Suprapubic skin (tissue), 4 donors: ENCODE measurements around the gene C7.

ENCODE experiments used
- CTCF ChIP-seq, 2 donors: fragments of 200-600 bp in 1 of 2; fragments of 450-650 bp in 1 of 2; sonication (generic) in 1 of 2; IDR thresholded peaks; one replicate each; pipeline ENCODE4 v1.5.1; 2016 to 2019; ENCODE audit warnings: antibody characterized with exemption in 2 of 2, mild to moderate bottlenecking in 1 of 2, moderate library complexity in 1 of 2
- POLR2A ChIP-seq, 2 donors: fragments of 450-650 bp; IDR thresholded peaks; one replicate each; pipeline ENCODE4 v1.6.1; 2017; ENCODE audit warnings: antibody characterized with exemption in 2 of 2, mild to moderate bottlenecking in 2 of 2, moderate library complexity in 2 of 2
- POLR2AphosphoS5 ChIP-seq, 3 donors: sonication (generic); formaldehyde crosslinking; IDR thresholded peaks; one replicate each; pipeline ENCODE4 v1.6.1; 2017; ENCODE audit warnings: antibody characterized with exemption in 3 of 3

DNA sequence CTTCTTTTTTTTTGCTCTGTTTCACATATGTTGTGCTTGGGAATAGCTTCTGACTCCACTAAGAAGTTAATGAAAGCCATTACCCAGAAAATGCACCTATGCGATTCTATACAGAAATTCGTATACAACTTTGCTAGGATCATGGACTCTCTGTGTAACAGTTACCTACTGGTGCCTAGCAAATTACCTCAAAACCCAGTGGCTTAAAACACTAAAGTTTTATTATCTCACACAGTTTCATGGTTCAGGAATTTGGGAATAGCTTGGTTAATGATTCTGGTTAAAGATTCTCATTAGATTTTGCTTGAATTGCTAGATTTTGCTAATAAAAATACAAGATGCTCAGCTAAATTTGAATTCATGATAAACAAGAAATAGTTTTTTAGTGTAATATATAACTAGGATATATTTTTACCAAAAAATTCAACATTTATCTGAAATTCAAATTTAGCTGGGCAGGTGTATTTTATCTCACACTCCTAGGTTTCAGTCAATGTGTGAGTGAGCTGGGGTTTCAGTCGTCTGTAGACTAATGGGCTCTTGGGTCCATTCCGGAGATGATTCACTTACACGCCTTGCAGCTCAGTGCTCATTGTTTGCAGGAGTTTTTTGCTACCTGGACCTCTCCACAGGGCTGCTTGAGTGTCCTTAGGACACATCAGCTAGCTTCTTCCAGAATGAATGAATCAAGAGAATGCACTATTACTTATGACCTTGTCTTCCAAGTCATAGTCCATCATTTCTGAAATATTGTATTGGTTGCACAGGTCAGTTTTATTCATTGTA, 86.7 kb downstream of the C7 start:
- TF ChIP-seq CTCF (IDR thresholded peaks at IDR 0.05) (no peak), POLR2AphosphoS5 (IDR thresholded peaks at IDR 0.05) (no peak), POLR2A (IDR thresholded peaks at IDR 0.05) (no peak)
